DOHH2 (cell line): ENCODE measurements around the gene FTO.

Source experiments
- EZH2phosphoT487 ChIP-seq: fragments of 200-600 bp; sonication (generic); IDR thresholded peaks from 2 replicates; pipeline ENCODE4 v1.6.1; 2017; ENCODE audit warnings: borderline replicate concordance, mild to moderate bottlenecking, antibody characterized with exemption, low read length, moderate library complexity, mixed read lengths
- TF ChIP-seq, protein P1 (sequence below): fragments of 200-600 bp; sonication (generic); IDR thresholded peaks from one replicate; pipeline ENCODE4 v1.5.1; 2014; ENCODE audit warnings: antibody characterized with exemption, mild to moderate bottlenecking, low read depth, low read length; ENCODE audit not compliant: poor library complexity, severe bottlenecking

GRCh38 chr16:53817117-53817755, 113.3 kb downstream of the FTO start:
- TF ChIP-seq, protein P1, sequence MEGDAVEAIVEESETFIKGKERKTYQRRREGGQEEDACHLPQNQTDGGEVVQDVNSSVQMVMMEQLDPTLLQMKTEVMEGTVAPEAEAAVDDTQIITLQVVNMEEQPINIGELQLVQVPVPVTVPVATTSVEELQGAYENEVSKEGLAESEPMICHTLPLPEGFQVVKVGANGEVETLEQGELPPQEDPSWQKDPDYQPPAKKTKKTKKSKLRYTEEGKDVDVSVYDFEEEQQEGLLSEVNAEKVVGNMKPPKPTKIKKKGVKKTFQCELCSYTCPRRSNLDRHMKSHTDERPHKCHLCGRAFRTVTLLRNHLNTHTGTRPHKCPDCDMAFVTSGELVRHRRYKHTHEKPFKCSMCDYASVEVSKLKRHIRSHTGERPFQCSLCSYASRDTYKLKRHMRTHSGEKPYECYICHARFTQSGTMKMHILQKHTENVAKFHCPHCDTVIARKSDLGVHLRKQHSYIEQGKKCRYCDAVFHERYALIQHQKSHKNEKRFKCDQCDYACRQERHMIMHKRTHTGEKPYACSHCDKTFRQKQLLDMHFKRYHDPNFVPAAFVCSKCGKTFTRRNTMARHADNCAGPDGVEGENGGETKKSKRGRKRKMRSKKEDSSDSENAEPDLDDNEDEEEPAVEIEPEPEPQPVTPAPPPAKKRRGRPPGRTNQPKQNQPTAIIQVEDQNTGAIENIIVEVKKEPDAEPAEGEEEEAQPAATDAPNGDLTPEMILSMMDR: no peak
- no peak for TF ChIP-seq EZH2phosphoT487
